ENCODE measurements around the gene HSF2BP.
A peak's percentile ranks its signal among the peaks of the same experiment; 100 is the strongest.

Gene HSF2BP

GRCh38 chr21:43604505-43605204 is 54.6 kb downstream of the HSF2BP start:
- Histone ChIP-seq H3K36me3 (replicated peaks) (no peaks in the 10 kb centered on the region), H3K27ac (no peak overlapping the region), H3K27me3 (replicated peaks) (no peaks in the 10 kb centered on the region), H3K4me3 (ENCODE audit: low read depth, low read length) (no peak overlapping the region)
- DNase-seq = no peak
- in situ Hi-C loops (cut with HindIII; ENCODE audit: low pct_ligation_motif_present, low sequenced_read_pairs) = no loop called here
- TF ChIP-seq, protein P1, sequence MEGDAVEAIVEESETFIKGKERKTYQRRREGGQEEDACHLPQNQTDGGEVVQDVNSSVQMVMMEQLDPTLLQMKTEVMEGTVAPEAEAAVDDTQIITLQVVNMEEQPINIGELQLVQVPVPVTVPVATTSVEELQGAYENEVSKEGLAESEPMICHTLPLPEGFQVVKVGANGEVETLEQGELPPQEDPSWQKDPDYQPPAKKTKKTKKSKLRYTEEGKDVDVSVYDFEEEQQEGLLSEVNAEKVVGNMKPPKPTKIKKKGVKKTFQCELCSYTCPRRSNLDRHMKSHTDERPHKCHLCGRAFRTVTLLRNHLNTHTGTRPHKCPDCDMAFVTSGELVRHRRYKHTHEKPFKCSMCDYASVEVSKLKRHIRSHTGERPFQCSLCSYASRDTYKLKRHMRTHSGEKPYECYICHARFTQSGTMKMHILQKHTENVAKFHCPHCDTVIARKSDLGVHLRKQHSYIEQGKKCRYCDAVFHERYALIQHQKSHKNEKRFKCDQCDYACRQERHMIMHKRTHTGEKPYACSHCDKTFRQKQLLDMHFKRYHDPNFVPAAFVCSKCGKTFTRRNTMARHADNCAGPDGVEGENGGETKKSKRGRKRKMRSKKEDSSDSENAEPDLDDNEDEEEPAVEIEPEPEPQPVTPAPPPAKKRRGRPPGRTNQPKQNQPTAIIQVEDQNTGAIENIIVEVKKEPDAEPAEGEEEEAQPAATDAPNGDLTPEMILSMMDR (IDR thresholded peaks at IDR 0.05; ENCODE audit: low read depth, low read length, missing control alignments) = no peak

DNA sequence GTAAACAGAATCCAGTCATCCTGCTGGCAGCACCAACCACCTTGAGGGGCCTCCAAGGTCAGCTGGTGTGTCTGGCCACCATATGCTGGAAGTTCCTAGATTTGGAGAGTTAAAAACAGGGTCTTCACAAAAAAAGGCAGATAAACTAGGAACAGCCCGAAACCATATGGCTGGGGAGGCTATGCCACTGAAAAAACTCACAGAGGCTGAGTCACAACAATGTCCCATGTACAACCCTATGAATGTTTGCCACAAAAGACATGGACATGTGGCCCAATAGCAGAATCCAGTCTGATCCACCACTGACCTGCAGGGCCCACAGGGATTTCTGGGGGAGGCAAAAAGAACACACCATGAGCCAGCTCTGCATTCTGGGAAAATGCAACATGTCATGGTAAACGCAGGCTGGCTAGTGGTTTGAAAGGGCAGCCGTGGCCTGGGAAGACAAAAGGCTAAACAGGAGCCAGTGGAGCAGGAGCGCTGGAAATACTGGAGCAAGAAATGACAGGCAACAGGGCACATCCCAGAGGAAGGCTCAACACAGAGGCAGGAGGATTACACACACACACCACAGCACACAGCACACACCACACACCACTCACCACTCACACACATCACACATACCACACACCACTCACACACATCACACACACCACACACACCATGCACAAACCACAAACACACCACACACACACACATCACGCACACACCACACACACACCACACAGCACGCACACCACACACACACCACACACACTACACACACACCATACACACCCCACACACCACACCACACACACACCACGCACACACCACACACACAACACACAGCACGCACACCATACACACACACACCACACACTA is 55.4 kb downstream of the HSF2BP start:
- H3K27ac ChIP-seq = peak overlapping the region; percentile 45
- peak; percentile 55 for DNase-seq
- H3K36me3 ChIP-seq (replicated peaks) = no peaks in the 10 kb centered on the region
- TF ChIP-seq, protein P1 (IDR thresholded peaks at IDR 0.05; ENCODE audit: low read depth, low read length, missing control alignments) = no peak
- in situ Hi-C loops (cut with HindIII; ENCODE audit: low pct_ligation_motif_present, low sequenced_read_pairs) = no loop called here
- no peak overlapping the region for H3K4me3 ChIP-seq (ENCODE audit: low read depth, low read length)
- H3K27me3 ChIP-seq (replicated peaks) = no peaks in the 10 kb centered on the region

DNA sequence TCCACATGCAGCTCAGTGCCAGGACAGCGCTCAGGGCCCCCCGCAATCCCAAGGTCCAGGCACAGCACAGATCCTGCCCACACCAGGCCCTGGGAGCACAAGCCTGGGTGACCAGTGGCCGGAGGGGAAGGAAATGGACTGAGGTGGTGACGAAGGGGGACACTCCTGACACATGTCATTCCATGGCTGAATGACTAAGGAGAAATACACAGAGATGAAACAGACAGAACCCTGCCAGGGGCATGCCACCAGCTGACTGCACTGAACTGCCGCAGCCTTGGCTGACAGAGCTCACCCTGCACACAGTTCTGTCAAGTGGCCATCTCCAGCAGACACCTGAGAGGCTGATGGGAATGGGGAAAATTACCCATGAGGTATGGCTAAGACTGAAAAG is 56.1 kb downstream of the HSF2BP start:
- Histone ChIP-seq H3K36me3 (replicated peaks) (no peaks in the 10 kb centered on the region), H3K27me3 (replicated peaks) (no peaks in the 10 kb centered on the region), H3K27ac (peak overlapping the region; percentile 45), H3K4me3 (ENCODE audit: low read depth, low read length) (no peak overlapping the region)
- DNase-seq = no peak
- in situ Hi-C loops (cut with HindIII; ENCODE audit: low pct_ligation_motif_present, low sequenced_read_pairs) = no loop called here
- TF ChIP-seq, protein P1 (IDR thresholded peaks at IDR 0.05; ENCODE audit: low read depth, low read length, missing control alignments) = no peak

GRCh38 chr21:43602266-43603232 is 56.7 kb downstream of the HSF2BP start:
- Histone ChIP-seq H3K36me3 (replicated peaks) (no peaks in the 10 kb centered on the region), H3K4me3 (ENCODE audit: low read depth, low read length) (no peak overlapping the region), H3K27me3 (replicated peaks) (no peaks in the 10 kb centered on the region), H3K27ac (peak overlapping the region; percentile 97)
- in situ Hi-C loops (cut with HindIII; ENCODE audit: low pct_ligation_motif_present, low sequenced_read_pairs) = no loop called here
- DNase-seq = no peak
- TF ChIP-seq, protein P1 (IDR thresholded peaks at IDR 0.05; ENCODE audit: low read depth, low read length, missing control alignments) = no peak

- Histone ChIP-seq H3K27me3 (replicated peaks) (no peaks in the 10 kb centered on the region), H3K27ac (peak overlapping the region; percentile 97), H3K36me3 (replicated peaks) (no peaks in the 10 kb centered on the region), H3K4me3 (ENCODE audit: low read depth, low read length) (no peak overlapping the region)
- peak; percentile 93 for DNase-seq
- TF ChIP-seq, protein P1 (IDR thresholded peaks at IDR 0.05; ENCODE audit: low read depth, low read length, missing control alignments) = no peak
- in situ Hi-C loops (cut with HindIII; ENCODE audit: low pct_ligation_motif_present, low sequenced_read_pairs) = no loop called here
Measured at GRCh38 chr21:43600642-43601402, 58.5 kb downstream of the HSF2BP start.

Data from brain microvascular endothelial cell (primary cell).